Peyer's patch (tissue), 4 donors: ENCODE results near the gene MGAT5.

Source experiments
- CTCF ChIP-seq, 6 experiments: fragments of 450-650 bp in 4 of 6; fragments of 200-600 bp in 2 of 6; sonication (generic) in 1 of 6; IDR thresholded peaks; one replicate each; pipeline ENCODE4 v1.5.1; 2017 to 2019; ENCODE audit warnings: antibody characterized with exemption in 6 of 6, mild to moderate bottlenecking in 3 of 6, moderate library complexity in 1 of 6
- POLR2A ChIP-seq, 2 donors: fragments of 450-650 bp; IDR thresholded peaks; one replicate each; pipeline ENCODE4 v1.5.1; 2017; ENCODE audit warnings: antibody characterized with exemption in 2 of 2, mild to moderate bottlenecking in 2 of 2, moderate library complexity in 2 of 2

- TF ChIP-seq CTCF (IDR thresholded peaks at IDR 0.05) (no peak), POLR2A (IDR thresholded peaks at IDR 0.05) (no peak)
These were observed 69.9 kb downstream of the MGAT5 start for GRCh38 chr2:134323777-134324176.
